HTR-8/SVneo (cell line): ENCODE data around the gene B3GNT7.
"Not testable (repeated sequence)": the region's sequence is repeated elsewhere in the genome, so short reads cannot be mapped to it uniquely, and the experiment has no call there.

ENCODE experiments used
- DNase-seq: peaks from one replicate; pipeline ENCODE4 v3.0.0; 2011; ENCODE audit warnings: low spot score, mixed read lengths; ENCODE audit not compliant: insufficient read length
- FAIRE-seq: peaks from 2 replicates; lab custom pipeline; 2011; peaks lifted over from hg19 to GRCh38; lab: Jason Lieb, UNC

B3GNT7 gene

GRCh38 chr2:231364961-231365810 lies 30.3 kb upstream of the B3GNT7 start:
- FAIRE-seq (peak; percentile 67), DNase-seq (peak; percentile 80)

GRCh38 chr2:231367178-231367577 lies 28.3 kb upstream of the B3GNT7 start:
- DNase-seq (no peak), FAIRE-seq (no peak)

GRCh38 chr2:231369580-231370428 lies 25.7 kb upstream of the B3GNT7 start:
- no peak for DNase-seq
- FAIRE-seq: no peak

- FAIRE-seq (no peak), DNase-seq (no peak)
Measured at GRCh38 chr2:231370429-231370748, 25.1 kb upstream of the B3GNT7 start.

- DNase-seq (no peak), FAIRE-seq (no peak)
Measured at GRCh38 chr2:231370749-231371429, 24.6 kb upstream of the B3GNT7 start.

GRCh38 chr2:231371430-231372054 lies 24.0 kb upstream of the B3GNT7 start:
- no peak for DNase-seq
- FAIRE-seq: no peak

DNA sequence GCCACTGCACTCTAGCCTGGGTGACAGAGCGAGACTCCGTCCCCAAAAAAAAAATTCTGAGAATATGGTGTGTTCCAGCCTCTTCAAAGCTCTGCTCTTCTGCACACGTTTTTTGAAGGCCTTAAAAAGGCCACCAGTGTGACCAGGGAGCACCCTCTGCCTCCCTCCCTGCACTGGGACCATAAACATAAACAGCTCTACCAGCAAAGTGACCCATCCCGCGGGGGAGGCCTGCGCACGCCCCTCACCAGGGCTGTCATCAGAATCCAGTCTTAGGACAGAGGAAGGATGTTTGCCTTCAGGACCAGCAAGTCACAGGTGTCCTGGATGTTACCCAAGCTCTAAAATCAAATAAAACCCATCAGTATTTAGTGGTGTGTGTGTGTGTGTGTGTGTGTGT lies 23.2 kb upstream of the B3GNT7 start:
- DNase-seq: no peak
- no peak for FAIRE-seq

- no peak for FAIRE-seq
- DNase-seq: peak; percentile 37
Measured at GRCh38 chr2:231373184-231373583, 22.3 kb upstream of the B3GNT7 start.

GRCh38 chr2:231373786-231374349 lies 21.6 kb upstream of the B3GNT7 start:
- FAIRE-seq: no peak
- no peak for DNase-seq

DNA sequence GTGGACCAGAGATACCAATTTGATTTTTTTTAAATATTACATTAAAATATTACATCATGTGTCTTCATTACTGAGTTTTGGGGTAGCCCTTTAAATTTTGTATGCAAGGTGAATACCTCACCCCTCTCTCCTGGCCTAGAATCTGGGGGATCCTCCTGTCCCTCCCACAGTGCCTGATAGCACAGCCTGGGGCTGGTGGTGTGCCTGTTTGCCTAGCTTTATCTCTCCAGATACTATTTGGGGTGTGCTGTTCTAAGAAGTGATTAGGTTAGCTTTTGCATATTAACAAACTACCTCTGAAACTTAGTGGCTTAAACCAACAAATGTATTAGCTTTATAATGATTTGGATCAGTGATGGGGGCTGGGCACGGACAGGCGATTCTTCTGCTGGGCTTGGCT lies 20.7 kb upstream of the B3GNT7 start:
- DNase-seq (no peak), FAIRE-seq (no peak)

GRCh38 chr2:231375994-231376615 lies 19.4 kb upstream of the B3GNT7 start:
- DNase-seq, FAIRE-seq: not testable (repeated sequence)

DNA sequence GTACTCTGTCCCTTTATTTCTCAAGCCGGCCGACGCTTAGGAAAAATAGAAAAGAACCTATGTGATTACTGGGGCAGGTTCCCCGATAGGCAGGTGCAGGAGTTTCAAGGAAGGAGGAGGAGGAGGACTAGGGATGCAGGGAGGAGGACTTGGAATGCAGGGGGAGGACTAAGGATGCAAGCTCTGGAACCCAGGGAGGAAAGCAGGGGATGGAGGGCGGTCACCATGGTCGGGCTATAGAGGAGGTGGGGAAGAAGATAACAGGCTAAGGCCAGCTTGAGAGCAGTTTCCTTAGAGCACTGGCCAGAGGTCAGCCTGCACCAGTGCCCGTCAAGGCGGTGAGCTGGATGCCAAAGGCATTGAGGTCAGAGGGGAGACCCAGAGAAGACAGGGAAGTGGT lies 18.7 kb upstream of the B3GNT7 start:
- FAIRE-seq (no peak), DNase-seq (no peak)

- no peak for DNase-seq
- FAIRE-seq: no peak
Measured at GRCh38 chr2:231378026-231378722, 17.3 kb upstream of the B3GNT7 start.

DNA sequence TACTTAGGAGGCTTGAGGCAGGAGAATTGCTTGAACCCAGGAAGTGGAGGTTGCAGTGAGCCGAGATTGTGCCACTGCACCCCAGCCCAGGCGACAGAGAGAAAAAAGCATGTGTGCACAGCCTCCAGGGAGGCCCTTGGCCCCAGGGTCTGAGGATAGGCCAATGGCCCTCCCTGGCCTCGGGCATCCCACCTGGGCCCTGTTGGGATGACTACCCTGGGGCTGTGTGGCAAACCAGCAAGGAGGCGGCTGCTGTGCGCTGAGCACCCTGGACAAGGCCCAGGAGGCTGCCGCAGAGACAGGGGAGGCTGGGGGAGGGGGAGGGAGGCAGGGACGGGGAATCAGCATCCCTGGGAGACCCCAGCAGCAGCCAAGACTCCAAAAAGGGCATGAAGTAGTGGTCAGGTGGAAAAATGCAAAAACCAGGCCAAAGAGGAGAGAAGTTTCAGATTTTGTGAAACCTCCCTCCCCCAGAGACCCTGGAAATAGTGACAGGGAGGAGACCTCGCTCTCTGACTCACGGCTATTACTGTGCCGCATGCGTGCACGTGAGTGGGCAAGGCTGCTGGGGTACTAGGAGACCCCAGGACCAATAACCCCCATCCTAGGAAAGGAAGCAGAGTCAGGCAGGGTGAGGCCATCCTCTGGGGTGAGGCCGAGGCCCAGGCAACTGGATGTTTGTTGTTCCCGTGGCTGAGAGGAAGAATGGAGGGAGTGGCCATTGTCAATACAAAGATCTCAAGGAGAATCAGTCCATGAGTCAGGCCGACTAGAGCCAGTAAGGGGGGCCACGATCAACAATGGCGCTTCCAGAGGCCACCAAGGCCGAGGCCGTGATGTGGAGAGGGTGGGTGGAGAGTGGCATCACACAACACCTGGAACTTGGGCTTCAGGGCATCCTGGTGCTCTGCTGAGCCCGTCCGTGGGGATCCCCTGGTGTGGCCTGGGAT lies 16.0 kb upstream of the B3GNT7 start:
- DNase-seq: no peak

GRCh38 chr2:231380307-231380706 lies 15.2 kb upstream of the B3GNT7 start:
- DNase-seq (no peak), FAIRE-seq (no peak)

More for the DNA sequence above, 16.0 kb upstream of the B3GNT7 start:
- FAIRE-seq: no peak

DNA sequence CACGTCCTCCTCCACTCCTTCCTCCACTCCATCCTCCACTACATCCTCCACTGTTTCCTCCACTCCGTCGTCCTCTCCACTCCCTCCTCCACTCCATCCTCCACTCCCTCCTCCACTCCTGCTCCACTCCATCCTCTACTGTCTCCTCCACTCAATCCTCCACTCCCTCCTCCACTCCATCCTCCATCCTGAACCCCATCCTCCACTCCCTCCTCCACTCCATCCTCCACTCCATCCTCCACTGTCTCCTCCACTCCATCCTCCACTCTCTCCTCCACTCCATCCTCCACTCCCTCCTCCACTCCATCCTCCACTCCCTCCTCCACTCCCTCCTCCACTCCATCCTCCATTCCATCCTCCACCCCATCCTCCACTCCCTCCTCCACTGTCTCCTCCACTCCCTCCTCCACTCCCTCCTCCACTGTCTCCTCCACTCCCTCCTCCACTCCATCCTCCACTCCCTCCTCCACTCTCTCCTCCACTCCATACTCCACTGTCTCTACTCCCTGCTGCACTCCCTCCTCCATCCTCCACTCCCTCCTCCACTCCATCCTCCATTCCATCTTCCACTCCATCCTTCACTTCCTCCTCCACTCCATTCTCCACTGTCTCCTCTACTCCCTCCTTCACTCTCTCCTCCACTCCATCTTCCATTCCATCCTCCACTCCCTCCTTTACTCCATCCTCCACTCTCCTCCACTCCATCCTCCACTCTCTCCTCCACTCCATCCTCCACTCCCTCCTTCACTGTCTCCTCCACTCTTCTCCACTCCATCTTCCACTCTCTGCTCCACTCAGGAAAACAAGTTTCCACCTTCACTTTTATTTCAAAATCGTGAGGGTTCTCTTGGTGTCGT lies 14.3 kb upstream of the B3GNT7 start:
- DNase-seq (no peak), FAIRE-seq (no peak)

DNA sequence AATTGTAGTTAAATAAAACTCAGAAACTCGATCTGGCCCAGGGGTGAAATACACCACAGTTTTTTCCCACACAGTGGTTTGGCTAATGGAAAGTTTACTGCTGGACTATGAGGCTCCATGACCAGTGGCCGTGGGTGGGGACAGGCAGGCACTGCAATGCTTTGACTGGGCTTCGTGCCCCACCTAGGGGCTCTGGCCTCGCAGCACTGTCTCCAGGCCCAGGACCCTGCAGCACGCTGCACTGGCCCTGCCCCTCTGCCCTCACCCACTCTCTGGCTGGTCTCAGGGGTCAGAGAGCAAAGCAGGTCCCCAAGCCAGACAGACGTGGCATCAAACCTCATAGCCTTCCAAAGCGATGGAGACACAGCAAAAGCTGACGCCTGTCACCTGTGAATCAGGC lies 13.4 kb upstream of the B3GNT7 start:
- FAIRE-seq: no peak
- DNase-seq: no peak
